HG02970 (cell line): Measurements from ENCODE around the gene GCK.

Experiments
- ATAC-seq: cut with Tn5 transposase; IDR thresholded peaks from one replicate; pipeline ENCODE4 v1.9.1; 2021; ENCODE audit warnings: mild to moderate bottlenecking, moderate library complexity, moderate number of reproducible peaks; ENCODE audit not compliant: unreplicated experiment, low FRiP score

GCK gene

GRCh38 chr7:44189286-44189992, at the start of gene GCK:
GCK (minus strand) TSS chr7:44189439; CDS start chr7:44188953, 486 bp downstream.
- ATAC-seq = no peak

- ATAC-seq = no peak
These were observed 49.0 kb upstream of the GCK start for GRCh38 chr7:44238116-44238695.

DNA sequence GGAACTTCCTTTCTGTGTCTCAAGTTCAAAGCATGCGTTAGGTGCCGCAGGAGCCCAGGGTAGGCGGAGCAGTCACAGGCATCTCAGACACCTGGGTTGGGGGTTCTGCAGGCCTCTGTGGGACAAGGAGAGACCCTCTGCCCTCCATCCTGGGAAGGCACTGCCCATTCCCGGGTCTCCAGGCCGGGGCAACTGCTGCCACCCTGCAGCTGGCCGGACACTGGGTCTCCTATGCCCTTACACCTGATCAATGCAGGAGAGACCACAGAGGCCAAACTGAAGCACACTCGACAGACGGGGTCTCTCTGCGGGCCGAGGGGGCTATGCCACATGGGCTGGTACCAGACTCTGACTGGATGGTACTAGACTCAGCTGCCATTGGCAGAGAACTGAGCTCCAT, 48.5 kb upstream of the GCK start:
- no peak for ATAC-seq

- no peak for ATAC-seq
These were observed 47.1 kb upstream of the GCK start for GRCh38 chr7:44236333-44236728.

DNA sequence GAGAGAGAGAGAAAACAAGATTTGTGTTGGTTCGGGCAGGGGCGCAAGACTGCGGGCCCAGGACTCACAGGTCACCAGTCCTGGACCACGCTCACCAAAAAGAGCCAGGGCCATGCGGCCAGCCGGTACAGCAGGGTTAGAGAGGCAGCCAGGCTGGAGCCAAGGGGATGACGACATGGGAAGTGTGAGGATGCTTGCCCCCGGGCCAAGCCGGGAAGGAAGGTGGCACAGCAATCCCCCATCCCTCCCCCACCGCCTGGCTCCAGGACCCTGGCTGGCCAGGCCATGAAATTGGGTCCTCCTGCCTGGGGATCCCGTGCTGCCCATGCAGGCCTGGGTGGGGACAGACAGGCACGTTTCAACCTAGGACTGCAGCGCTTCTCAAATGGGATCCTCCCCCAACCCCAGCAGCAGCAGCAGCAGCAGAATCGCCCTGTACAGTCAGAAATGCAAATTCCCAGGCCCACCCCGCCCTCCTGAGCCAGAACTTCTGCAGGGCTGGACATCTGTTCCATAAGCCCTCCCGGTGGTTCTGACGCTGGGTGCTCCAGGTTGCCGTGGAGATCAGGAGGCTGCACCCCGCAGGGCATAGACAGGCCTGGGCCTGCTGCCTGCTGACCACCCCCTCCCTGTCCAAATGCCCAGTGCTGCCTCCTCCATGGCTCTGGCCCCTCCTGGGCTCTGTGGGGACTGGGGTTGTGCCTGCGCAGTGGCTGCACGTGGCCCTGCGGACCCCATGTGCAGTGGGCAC, 46.5 kb upstream of the GCK start:
- no peak for ATAC-seq

DNA sequence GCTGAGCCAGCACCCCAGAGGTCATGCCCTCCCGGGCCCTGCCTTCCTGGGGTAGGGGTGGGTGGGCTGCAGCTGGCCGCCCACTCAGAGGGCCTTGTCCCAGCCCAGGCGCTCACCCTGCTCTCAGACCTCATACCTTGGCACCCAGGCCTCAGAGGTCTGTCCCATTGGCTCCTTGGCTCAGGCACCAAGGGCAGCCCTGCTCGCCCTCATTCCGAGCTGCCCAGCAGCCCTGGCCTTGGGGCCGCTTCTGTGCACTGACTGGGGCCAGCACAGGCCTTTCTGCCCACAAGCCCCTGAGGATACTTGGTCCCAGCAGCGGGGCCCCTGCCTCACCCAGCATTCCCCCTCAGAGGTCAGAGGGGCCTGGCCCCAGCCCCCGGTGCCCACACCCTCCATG, 45.8 kb upstream of the GCK start:
- no peak for ATAC-seq

DNA sequence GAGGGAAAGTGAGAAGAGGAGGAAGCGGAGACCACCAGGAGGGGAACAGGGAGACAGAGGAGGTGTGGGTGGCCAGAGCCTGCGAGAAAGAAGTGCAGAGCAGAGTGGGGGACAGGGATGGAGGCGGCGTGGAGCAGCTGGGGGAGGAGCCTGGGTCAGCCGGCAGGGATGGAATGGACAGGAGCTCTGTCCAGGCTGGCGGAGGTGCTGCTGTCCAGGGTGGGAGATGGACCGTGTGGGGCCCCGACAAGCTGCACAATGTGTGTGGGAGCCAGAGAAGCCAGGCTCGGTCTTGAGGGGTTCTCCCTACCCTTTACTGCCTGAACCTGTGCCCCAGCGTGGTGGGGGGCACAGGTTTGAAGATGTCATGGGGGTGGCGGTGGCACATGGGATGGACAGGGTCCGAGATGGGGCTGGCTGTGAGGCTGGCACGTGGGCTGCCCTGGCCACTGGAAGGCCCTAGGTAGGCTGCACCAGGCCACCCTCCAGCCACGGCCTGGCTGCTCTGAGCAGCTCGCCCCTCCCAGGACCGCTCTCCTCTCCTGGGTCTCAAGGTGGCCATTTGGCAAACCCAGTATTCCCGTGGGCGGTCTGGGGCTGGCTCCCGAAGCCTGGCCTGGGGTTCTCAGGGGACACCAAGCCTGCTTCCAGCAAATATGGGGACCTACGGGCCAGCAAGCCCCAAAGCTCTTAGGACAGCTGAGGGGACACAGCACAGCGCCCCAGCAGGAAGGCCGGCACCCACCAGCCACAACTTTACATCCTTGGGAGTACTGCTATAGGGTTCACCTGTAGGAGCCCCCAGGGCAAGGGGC, 43.9 kb upstream of the GCK start:
- ATAC-seq = no peak

DNA sequence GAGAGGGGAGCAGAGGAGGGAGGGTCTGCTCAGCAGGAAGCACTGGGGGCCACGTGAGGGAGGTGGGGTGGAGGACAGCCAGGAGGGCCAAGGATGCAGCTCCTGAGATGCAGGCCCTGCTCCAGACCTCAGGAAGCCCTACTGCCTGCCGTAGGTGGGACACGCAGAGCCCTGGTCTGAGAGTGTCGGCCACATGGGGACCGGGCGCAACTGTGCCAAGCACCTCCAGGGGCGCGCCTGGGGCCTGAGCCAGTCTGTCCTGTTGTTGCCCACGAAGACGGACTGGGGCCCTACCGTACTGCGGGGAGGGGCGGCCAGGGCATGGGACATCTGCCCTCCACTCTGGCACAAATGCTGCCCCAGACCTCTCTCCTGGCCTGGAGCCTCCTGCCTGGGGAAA, 43.2 kb upstream of the GCK start:
- ATAC-seq = no peak

DNA sequence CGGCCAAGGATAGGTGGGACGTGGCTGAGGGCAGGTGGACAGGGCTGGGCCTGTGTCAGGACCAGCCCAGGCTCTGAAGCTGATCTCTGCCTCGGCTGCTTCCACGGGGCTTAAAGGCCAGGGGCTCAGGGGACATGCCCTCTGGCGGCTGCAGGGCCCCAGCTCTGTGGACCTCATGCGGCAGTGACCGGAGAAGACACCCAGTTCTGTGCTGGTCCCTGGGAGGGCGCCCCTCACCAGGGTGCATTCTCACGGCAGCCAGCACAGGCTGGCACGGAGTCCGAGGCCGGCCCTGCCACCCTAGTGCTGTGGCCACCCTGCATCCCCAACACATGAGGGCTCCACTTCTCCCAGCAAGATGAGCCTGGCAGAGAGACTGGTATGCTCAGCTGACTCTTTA, 41.8 kb upstream of the GCK start:
- ATAC-seq = no peak

DNA sequence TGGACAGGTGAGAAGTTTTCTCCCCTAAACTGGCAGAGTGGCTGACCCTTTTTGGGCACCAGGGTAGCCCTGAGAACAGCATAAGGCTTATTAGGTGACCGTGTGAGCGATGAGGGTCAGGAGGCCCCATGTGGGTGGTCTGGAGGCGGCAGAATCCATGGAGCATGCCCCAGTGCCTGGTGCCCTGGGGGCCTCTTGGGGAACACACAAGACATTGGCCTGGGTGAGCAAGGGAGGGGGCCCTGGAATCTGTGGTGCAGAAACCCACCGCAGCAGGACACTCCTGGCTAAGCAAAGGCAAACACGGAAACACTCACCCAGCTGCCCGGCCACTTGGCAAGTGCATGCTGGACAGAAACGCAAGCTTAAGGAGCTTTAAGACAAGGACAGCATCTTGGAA, 41.0 kb upstream of the GCK start:
- no peak for ATAC-seq

GRCh38 chr7:44229546-44230105, 40.4 kb upstream of the GCK start:
- no peak for ATAC-seq

- no peak for ATAC-seq
These were observed 39.5 kb upstream of the GCK start for GRCh38 chr7:44228571-44229350.

- no peak for ATAC-seq
These were observed 38.7 kb upstream of the GCK start for GRCh38 chr7:44227911-44228310.

GRCh38 chr7:44226396-44226753, 37.1 kb upstream of the GCK start:
- ATAC-seq = no peak

DNA sequence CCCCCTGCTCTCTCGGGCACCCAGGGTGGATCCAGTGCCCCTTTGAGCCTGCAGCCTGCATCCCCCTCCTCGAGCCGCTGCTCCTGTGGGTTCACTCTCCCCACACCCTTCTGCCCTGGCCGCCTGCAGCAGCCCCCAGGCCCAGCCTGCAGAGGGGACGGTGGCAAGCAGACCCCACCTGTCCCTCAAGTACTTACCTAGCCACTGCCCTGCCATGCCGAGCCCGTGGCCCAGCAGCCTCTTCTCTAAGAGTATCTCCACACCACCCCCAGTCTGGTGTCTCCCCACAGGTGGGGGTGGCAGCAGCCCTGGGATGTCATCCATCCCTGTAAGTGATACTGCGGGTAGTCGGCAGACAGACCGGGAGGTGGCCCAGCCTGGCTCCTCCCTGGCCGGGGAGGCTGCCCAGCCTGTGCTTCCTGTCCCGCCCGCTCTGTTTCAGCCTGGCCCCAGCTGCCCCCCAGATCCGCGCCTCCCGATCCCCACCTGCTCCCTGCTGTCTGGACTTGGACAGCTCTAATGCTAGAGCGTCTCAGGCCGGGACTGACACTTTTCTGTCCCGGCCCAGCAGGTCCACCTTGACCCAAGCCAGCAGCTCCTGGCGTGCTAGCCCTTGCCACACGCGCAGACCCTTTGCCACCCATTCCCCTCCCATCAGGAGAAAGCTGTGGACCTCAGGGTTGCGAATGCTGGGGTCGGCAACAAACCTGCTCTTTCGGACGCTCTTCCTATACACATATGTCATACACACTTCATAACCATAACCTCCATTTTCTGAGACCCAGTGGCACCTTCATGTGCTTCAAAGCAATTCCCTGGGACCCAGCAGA, 36.5 kb upstream of the GCK start:
- no peak for ATAC-seq

DNA sequence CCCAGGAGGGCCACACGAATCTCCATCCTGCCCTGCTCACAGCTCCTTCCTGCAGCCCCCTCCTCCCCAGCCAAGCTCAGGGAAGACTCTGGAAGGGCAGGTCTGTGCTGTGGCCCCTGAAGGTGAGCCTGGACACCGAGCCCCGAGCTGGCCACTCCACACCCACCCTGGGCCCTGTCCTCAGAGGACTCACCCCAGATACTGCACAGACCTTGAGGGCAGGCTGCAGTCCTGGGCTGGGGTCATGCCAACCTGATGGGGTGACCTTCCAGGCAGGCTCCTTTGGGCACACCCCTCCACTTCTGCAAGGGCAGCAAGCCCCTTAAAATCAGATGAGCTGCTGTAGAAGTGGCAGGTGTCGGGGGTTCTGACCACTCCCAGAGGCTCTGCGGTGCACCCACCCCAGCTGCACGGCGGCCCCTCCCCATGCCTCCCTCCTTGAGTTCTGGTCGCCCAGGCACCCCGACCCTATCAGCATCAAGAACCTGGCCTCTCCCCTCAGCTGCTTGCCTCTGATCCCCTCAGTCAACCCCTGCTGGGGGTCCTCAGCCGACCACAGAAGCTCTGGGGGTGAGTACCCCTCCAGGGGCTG, 35.8 kb upstream of the GCK start:
- ATAC-seq = no peak

DNA sequence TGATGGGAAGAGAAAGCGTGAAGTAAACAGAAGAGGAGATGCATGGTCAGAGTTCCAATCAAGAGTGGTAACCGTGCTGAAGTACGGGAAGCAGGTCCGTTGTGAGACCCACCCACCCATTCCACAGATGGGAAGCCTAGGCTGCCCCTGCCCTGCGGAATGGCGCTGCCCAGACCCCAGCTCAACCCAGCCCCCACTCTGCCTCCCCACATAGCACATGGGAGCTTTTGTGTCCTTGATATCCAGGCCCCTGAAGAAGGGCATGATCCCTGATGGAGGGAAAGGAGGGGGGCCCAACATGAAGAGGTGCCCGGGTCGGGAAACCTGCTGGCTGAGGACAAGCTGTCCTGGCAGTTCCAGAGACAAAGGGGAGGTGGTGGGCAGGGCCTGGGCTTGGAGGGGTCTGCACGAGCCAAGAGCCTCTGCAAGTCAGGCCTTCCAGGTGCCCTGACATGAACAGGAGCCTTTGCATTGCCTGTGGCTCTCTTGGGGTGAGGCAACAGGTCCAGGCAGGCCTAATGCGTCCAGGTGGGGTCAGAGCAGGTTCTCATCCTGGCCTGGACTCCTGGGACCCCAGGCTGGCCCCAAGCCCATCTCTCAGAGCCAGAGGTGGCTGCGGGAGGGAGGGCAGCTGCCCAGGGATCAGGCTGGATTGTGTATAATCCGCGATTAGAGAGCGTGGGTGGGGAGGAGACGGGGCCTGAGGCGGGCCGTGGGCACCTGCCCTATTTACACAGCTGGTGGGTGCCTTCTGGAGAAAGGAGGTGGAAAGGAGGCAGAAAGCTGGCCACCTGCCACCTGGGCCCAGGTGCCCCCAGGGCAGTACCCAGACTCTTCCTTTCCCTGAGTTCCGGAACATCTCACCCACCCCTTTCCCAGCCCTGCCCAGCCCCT, 35.1 kb upstream of the GCK start:
- ATAC-seq = no peak
